ENCODE results near the gene BARHL2.

- TF ChIP-seq, protein P1, sequence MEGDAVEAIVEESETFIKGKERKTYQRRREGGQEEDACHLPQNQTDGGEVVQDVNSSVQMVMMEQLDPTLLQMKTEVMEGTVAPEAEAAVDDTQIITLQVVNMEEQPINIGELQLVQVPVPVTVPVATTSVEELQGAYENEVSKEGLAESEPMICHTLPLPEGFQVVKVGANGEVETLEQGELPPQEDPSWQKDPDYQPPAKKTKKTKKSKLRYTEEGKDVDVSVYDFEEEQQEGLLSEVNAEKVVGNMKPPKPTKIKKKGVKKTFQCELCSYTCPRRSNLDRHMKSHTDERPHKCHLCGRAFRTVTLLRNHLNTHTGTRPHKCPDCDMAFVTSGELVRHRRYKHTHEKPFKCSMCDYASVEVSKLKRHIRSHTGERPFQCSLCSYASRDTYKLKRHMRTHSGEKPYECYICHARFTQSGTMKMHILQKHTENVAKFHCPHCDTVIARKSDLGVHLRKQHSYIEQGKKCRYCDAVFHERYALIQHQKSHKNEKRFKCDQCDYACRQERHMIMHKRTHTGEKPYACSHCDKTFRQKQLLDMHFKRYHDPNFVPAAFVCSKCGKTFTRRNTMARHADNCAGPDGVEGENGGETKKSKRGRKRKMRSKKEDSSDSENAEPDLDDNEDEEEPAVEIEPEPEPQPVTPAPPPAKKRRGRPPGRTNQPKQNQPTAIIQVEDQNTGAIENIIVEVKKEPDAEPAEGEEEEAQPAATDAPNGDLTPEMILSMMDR (conservative IDR thresholded peaks at IDR 0.05): no peak
- TF ChIP-seq EZH2 (IDR thresholded peaks at IDR 0.05; ENCODE audit: low read depth): no peak
Observed at GRCh38 chr1:90705956-90706355, 11.1 kb downstream of the BARHL2 start.

Measured in PC-9 (cell line).